ENCODE data around the gene ZNRF2. TPM values are rescaled to one million over a fixed set of nuclear protein-coding genes. Genes with fewer than 3 reads are reported as not detected.

ZNRF2 gene
- total and polyA plus RNA-seq, 2 donors (not counting 3 experiments of a cell fraction or from before 2014, with no cell fraction given): 1.4 to 5.9 TPM

GRCh38 chr7:30332549-30332948, 48.2 kb downstream of the ZNRF2 start:
- DNase-seq (ENCODE audit: low read depth, low spot score): no peak

More at GRCh38 chr7:30332549-30332948, 48.2 kb downstream of the ZNRF2 start:
- H3K9me1 ChIP-seq (replicated peaks; ENCODE audit: control insufficient read depth, extremely low read depth, insufficient read depth, low read length): no peaks in the 10 kb centered on the region
- FAIRE-seq: no peak
- TF ChIP-seq POLR2AphosphoS5 (IDR thresholded peaks at IDR 0.05; ENCODE audit: insufficient read depth, low read depth, low read length): no peak
- no peak for TF ChIP-seq POLR2A (IDR thresholded peaks at IDR 0.05; ENCODE audit: low read depth, low read length)
- TF ChIP-seq GATA2 (IDR thresholded peaks at IDR 0.05; ENCODE audit: insufficient read depth, insufficient read length, low read depth, low read length): no peak
- no peak for TF ChIP-seq MYC (IDR thresholded peaks at IDR 0.05; ENCODE audit: low read depth, low read length)
- TF ChIP-seq EZH2 (IDR thresholded peaks at IDR 0.05; ENCODE audit: borderline replicate concordance, low read depth, low read length, severe bottlenecking): no peak
- no peak for TF ChIP-seq MAX (IDR thresholded peaks at IDR 0.05; ENCODE audit: insufficient read depth, insufficient read length)
- TF ChIP-seq, protein P1, sequence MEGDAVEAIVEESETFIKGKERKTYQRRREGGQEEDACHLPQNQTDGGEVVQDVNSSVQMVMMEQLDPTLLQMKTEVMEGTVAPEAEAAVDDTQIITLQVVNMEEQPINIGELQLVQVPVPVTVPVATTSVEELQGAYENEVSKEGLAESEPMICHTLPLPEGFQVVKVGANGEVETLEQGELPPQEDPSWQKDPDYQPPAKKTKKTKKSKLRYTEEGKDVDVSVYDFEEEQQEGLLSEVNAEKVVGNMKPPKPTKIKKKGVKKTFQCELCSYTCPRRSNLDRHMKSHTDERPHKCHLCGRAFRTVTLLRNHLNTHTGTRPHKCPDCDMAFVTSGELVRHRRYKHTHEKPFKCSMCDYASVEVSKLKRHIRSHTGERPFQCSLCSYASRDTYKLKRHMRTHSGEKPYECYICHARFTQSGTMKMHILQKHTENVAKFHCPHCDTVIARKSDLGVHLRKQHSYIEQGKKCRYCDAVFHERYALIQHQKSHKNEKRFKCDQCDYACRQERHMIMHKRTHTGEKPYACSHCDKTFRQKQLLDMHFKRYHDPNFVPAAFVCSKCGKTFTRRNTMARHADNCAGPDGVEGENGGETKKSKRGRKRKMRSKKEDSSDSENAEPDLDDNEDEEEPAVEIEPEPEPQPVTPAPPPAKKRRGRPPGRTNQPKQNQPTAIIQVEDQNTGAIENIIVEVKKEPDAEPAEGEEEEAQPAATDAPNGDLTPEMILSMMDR (IDR thresholded peaks at IDR 0.05; ENCODE audit: extremely low read depth in 1 of 2, insufficient read depth in 1 of 2, low read depth in 1 of 2, low read length in 2 of 2): no peak
- TF ChIP-seq FOS (IDR thresholded peaks at IDR 0.05; ENCODE audit: borderline replicate concordance, insufficient read depth, low read length): no peak
- no peak for TF ChIP-seq JUN (IDR thresholded peaks at IDR 0.05; ENCODE audit: borderline replicate concordance, insufficient read depth, insufficient read length, low read depth)
- no peaks in the 10 kb centered on the region for H3K9me3 ChIP-seq (replicated peaks; ENCODE audit: control insufficient read depth, insufficient read depth, low read length)
- no peaks in the 10 kb centered on the region for H3K36me3 ChIP-seq (ENCODE audit: control insufficient read depth in 2 of 2, extremely low read depth in 1 of 2, insufficient read depth in 2 of 2, low read length in 2 of 2)
- no peaks in the 10 kb centered on the region for H3K79me2 ChIP-seq (ENCODE audit: control insufficient read depth, insufficient read depth, low read length)
- no TSS peak for BruUV-seq (replicated peaks)
- ChIA-PET POLR2A (no interaction called here), CTCF (interaction anchor here (1.4 kb wide), 1 partner anchor 10 kb away, joined by 3 read pairs; no protein-coding TSS in a partner anchor)
- H2AFZ ChIP-seq (ENCODE audit: low read depth, low read length): no peak overlapping the region
- no peak overlapping the region for H3K4me3 ChIP-seq (replicated peaks in 1 of 3; ENCODE audit: insufficient read depth in 1 of 3, low read depth in 1 of 3, low read length in 3 of 3)
- intact Hi-C loops (cut with micrococcal nuclease): no loop called here
- no peak overlapping the region for H3K9ac ChIP-seq (replicated peaks; ENCODE audit: extremely low read depth, insufficient read depth, low read length)
- no peak overlapping the region for H3K4me2 ChIP-seq (ENCODE audit: insufficient read depth, low read length)
- no peaks in the 10 kb centered on the region for H4K20me1 ChIP-seq (replicated peaks; ENCODE audit: control insufficient read depth, extremely low read depth, insufficient read depth, low read length)
- dilution Hi-C loops (cut with MboI; ENCODE audit: extremely low pct_ligation_motif_present, low sequenced_read_pairs): no loop called here
- H3K27me3 ChIP-seq (ENCODE audit: control insufficient read depth in 2 of 2, insufficient read depth in 2 of 2, low read length in 2 of 2): no peaks in the 10 kb centered on the region
- H3K27ac ChIP-seq (ENCODE audit: insufficient read depth, low read depth, low read length): no peak overlapping the region
- H3K4me1 ChIP-seq (ENCODE audit: control insufficient read depth, extremely low read depth, insufficient read depth, low read length): no peaks in the 10 kb centered on the region

Measured in endothelial cell of umbilical vein (primary cell).